Activated naive CD4-positive, alpha-beta T cell treated with anti-CD3 and anti-CD28 coated beads, Interleukin-2, amount 50 U/mL, for 16 hours (primary cell): ENCODE measurements around the gene IRAK4.

ENCODE experiments used
- DNase-seq: peaks from one replicate; pipeline ENCODE4 v3.0.0-alpha.2; 2020

Gene IRAK4

DNA sequence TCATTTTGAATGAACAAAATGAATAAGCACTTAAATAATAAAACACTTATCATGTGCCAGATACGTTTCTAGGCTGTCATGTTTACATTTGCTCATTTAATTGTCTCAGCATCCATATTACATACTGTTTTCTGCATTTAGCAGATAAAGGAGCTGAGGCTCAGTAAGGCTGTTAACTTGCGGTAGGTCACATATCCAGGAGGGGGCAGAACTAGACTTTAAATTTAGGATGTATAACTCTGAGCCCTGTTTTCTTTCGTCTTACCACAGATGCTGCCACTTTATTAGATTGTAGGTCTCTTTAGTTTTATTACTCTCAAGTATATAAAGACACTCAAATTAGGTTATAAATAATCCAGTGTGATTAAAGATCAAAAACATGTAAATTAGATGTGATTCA lies 17.7 kb downstream of the IRAK4 start:
- DNase-seq, result peak; percentile 13

DNA sequence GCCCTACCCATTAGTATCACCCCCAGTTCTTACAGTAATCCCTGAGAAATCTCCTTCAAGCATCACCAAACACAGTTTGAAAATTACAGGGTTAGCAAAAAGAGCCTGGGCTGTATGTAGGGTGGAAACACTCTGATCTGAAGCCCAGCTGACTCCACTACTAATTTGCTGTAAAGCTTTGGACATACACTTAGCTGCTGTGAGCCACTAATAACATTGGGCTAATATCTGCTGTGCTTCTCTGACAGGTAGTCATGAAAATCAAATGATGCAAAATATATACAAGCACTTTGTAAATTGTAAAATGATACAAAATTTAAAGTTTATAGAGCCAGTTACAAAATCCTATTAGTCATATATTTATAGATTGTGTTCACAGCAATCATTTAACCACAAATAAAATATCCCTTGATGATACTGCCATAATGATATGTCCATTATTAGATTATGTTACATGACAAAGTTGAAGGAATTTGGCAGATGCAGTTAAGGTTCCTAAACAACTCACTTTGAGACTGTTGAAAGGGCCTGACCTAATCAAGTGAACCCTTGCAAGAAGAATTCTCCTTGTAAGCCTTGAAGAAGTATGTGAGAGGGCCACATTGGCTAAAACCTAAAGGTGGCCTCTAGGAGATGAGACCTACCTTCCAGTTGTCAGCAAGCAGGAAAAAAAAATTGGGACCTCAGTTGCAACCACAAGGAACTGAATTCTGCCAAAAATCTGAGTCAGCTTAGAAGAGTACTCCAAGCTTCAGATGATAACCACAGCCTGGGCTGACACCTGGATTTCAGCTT lies 28.3 kb downstream of the IRAK4 start:
- no peak for DNase-seq

GRCh38 chr12:43789941-43790340 lies 31.2 kb downstream of the IRAK4 start:
- DNase-seq, result no peak

DNA sequence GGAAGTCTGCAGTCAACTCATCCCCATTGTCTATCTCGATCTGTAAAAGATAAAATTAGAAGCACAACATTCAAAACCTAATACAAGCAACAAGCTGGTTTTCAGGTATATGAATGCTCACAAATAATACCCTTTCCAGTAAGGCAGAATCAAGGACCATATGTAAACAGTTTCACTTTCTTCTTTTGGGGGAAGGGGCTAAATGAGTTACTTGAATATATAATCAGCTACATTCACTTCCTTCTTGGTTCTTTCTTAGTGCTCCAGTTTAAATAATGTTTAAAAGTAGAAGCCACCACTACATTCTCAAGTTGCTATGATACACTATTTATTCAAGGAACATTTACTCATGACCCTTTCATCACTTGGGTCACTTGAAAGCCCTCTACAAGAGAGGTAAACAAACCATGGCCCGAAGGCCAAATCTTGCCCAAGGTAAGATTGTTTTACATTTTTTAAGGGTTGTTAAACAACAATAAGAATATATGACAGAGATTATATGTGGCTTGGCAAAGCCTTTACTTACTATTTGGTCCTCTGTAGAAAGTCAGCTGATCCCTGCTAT lies 37.0 kb downstream of the IRAK4 start:
- DNase-seq, result no peak

DNA sequence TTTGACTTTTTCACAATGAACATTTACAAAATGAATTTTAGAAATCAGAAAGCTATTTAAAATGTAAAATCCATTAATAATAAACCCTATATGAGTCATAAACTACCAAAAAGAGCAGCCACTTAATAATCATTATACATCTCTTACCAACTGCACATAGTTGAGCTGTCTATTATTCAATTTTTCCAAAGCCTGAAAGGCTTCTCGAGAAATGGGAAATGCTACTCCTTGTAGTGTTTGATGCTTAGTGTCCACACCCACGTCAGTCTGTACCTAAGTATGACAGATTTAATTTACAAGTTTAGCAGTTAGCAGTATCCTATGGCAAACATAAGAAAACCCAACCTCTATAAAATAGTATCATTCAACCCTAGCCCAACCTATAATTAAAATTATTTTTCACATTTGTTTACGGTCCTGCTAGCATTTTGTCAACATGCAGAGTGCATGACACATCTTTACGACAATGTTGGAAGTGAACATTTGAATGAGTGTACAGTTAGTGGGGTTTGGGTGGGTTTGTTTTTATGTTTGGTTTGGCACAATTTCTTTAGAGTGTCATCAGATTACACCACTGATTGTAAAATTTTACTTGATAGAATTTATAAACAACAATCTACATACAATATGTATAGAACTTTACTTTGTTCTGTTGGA lies 38.9 kb downstream of the IRAK4 start:
- DNase-seq, result no peak

DNA sequence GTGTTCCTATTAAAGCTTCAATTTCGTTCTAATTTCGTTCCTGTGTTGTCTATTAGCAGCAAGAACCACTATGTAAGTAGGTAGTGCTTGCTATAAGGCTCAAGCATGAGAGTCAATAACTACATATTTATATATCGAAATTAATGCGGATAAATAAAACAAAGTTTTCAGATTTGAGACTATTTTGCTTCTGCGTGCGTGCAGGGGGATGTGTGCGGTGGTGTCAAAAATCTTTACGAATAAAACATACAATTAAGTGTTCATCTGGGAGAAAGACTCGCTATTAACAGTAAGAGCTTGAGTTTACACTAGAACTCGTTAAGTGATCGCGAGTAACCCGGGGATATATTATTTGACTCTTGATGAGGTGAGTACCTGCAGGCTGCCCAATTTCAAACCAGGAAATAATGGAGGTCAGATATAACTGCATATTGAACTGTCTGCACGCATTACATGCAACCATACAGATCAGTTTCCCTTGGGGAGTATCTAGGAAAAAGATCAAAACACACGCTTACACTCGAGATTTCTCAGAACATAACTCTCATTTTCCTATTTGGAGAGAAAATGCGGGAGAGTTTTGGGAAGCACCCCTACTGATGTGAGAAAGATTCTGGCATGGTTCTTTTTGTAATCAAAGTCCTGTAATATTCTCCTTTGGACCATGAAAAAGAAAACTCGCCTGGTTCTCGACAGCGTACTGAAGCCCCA lies 46.6 kb downstream of the IRAK4 start:
- no peak for DNase-seq

DNA sequence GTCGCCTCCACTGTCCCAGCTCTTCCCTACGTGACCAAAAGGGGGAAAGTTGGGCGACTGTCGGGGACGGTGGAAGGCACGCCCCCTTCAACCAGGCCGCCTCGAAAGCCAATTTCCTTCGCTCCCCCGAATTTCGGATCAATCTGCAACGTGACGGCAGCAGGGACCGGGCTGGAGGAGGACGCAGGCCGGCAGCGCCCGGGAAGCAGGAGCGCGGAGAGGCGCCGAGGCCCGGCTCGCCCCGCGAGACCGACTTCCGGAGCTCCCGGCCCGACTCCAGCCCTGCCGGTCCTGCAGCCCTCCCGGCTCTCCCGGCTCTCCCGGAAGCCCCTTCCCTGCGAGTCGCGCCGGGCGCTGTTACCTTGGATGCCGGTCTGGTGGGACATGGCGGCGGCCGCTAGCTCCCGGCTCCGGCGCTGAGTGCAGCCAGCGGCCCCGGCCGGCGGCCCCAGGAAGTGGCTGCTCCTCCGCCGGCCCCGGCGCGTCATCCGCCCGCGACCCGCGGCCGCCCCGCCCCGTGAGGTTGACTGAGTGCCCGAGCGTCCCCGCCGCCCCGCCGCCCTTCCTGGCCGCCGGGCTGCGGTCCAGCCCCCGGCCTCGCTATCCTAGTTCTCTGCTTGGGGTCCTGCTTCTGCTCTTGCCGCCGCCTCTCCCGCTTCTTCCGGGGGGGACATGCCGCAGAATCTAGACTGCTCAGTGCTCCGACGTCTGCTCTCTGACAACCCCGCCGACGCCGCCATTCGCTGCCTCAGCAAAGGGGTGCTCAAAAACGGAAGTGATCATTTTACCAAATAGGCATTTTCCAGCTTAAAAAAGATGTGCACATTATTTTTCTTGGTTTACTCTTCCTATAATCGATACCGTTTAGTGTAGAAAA lies 47.3 kb downstream of the IRAK4 start, which contains the start of gene TWF1:
TWF1 (minus strand) TSS at position 458 of the 877 bp plus-strand sequence; CDS start at position 386, 72 bp downstream.
- DNase-seq, result peak; percentile 88

DNA sequence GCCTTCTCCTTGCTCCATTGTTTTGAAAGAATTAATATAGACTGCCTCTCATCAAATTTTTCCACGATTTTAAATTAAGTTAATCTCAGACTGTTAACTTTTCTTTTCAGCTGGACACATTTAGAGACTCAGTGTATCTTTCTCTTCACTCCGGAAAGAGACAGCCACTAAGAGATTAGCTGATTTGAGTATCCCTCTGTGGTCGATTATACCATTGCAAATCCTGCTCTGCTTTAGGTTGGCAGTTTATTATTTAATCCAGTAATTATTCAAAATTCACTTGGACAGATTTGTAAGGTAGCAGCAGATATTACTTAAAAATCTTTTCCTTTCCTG lies 48.0 kb downstream of the IRAK4 start:
- no peak for DNase-seq

DNA sequence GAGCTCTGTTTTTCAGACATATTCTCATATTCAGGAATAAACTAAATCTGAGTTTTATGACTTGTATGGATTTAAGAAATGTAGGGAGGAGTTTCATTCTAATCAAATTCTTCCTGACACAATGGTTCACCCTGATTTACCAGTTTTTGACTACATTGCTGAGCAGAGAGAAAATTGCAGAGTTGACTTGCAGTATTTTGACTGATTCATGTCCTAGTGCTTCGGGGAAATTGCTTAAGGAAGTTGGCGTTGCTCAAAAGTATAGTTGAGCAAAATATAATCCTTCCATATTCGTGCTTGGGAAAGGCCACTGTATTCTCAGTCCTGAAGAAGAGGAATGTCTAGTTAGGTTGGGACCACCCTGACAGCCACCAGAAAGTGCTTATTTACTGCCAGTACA lies 48.6 kb downstream of the IRAK4 start:
- DNase-seq, result no peak

DNA sequence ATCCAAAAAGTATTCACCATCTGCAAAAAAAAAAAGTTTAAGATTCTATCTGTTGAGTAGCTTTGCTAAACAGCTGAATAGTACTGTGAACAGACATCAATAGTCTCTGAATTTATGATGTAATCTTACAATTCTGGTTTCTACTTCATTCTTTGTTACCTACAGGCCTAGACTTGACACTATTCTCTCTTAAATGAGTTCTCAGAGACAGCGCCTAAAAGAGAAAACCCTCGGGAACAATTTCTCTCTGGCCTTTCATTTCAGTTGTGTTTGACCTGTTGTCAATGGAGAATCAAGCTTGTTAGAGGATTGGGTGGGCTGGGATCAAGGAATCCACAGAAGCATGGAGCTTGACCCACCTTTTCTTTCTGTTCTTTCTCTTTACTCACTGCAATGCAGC lies 53.3 kb downstream of the IRAK4 start:
- no peak for DNase-seq

- DNase-seq, result no peak
These were observed 54.2 kb downstream of the IRAK4 start for GRCh38 chr12:43812926-43813325.

- DNase-seq, result no peak
These were observed 56.7 kb downstream of the IRAK4 start for GRCh38 chr12:43815416-43815815.

DNA sequence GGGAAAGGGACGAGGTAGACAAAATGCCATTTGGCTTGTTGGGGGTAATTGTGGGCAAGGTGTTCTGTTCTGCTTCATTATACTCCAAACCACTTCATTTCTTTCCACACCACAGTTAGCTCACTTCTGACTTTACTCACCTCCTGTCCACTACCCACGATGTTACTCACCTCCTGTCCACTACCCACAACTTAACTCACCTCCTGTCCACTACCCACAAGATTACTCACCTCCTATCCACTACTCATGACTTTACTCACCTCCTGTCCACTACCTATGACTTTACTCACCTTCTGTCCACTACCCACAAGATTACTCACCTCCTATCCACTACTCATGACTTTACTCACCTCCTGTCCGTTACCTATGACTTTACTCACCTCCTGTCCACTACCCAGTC lies 57.4 kb downstream of the IRAK4 start:
- DNase-seq, result no peak

DNA sequence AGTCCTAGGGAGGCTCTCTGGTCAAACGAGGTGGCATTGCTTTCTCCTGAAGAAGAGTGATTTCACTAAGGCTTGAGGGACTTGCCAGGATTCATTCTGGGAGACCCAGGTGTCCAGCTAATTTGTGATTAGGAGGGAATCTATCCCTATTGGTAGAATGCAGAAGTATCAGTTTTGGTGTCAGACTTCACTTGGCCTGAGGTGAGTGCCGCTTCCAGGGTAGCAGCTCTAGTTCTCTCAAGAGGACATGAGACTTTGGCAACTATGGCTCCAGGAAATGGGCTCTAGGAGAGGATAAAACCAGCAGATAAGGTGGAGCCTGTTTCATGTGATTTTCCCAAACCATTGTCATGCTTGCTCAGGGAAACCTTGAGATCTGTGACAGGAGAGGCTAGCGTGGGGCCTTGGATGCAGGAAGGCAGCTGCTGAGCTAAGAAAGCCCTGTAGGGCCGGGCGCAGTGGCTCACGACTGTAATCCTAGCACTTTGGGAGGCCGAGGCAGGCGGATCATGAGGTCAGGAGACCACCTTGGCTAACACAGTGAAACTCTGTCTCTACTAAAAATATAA lies 65.5 kb downstream of the IRAK4 start:
- DNase-seq, result no peak

GRCh38 chr12:43826681-43827080 lies 67.9 kb downstream of the IRAK4 start:
- DNase-seq, result no peak

- DNase-seq, result no peak
These were observed 68.3 kb downstream of the IRAK4 start for GRCh38 chr12:43827093-43827492.

DNA sequence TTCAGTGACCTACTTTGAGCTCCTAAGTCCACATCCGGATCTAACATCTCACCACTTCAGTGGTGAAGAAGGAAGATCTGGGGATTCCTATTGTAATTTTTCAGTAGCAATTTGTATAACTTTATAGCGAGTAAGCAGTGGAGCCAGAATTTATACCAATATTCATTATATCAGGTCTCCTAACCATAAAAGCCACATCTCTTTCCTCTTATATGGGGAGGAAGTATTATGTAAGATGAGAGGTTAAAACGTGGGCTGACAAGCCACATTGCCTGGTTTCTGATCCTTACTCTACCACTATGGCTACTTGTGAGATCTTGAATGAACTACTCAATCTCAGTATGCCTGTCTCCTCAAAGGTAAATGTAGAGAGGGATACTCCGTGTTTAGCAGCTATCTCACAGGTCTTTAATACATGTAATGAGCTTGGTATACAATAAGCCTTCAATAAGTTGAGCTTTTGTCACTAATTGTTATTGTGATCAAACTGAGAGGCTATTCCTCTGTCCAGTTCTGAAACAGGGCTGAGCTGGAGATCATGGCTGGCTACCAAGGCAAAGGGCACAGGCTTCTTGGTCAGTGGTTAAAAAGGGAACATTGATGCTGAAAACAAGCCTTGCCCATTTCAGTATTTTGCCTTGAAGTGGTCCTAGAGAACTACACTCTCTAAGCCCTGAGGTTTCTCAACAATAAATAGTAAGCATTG lies 73.9 kb downstream of the IRAK4 start:
- DNase-seq, result no peak

DNA sequence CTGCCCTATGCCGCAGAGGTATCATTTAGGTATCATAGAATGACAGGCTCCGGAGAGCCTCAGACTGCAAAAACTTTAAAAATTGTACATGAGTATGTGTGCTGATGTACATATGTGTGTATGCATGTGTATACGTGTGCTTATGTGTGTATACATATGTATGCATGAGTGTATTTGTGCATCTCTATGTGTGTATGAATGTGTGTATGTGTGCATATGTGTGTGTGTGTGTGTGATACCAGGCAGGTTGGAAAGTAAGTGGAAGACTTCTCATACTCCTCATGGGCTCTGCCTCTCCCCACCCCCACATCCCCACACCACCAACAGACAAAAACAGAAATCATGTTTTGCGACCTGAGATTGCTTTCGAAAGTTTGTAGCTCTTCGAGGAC lies 76.5 kb downstream of the IRAK4 start:
- DNase-seq, result peak; percentile 19

DNA sequence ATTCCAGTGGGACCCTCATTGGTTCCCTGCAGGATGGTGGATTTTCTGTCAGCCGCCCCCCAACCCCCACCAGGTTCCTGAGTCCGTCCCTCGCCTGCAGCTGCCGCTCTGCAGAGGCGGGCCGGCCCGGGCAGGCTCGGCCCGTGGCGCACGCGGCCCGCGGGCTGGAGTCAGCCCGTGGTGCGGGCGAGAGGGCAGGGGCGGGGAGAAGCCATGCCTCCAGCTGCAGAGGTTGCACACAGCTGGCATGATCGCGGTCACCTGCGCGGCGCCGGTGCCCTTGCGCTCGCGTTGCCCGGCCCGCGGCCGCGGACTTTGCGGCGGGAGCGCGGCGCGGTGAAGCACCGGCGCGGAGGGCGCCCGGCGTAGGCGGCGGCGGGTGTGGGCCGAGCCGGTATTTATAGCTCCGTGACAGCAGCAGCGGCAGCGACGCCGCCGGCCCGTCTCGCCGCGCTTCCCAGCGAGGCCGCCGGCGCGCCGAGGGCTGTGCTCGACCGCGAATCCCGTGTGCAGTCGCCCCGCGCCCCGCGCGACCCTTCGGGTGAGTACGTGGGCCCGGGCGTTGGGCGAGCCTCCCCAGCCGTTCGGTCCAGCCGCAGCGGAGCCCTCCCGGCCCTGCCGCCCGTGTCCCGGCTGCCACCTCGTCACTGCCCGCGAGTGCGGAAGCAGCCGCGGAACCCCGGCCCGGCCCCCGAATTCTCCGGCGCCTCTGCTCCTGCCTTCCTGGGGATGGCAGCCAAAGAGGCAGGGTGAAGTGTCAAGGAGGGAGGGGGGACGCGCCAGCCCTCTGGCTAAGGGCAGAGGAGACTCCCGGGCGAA lies 77.1 kb downstream of the IRAK4 start, which contains the start of gene TMEM117:
TMEM117 (plus strand) TSS at position 426 of the 819 bp plus-strand sequence.
- DNase-seq, result peak; percentile 58

DNA sequence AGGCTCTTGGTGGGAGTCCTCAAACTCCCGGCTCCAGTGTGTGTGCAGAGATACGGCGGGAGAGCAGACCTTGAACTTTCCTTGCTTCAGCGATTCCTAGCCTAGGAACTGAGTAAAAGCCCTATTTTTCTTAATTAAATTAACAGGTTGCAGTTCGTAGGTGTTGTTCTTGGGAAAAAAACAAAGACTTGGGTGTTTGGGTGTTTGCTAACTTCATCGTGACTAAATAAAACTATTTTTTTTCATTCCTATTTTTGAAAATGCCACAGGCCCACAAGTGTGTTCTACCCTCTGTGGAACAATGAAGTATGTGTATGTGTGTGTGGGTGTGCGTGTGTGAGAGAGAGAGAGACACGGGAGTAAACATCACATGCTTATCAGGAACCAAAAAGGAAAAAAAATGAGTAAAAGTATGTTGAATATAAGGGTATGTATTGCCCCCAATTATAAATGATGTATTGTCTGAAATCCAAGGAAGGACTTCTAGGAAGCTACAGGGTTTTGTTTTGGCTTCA lies 77.8 kb downstream of the IRAK4 start:
- no peak for DNase-seq
